Right lobe of liver (tissue), 6 donors: ENCODE measurements around the gene DTX1. TPM values are rescaled to one million over a fixed set of nuclear protein-coding genes. Genes with fewer than 3 reads are reported as not detected.

Experiments
- ATAC-seq, 4 donors: fragments of 200-7000 bp; cut with Tn5 transposase; one replicate each; pipeline ENCODE4 v1.9.1; 2020; ENCODE audit warnings: mild to moderate bottlenecking in 4 of 4, moderate library complexity in 4 of 4
- DNase-seq, 3 donors: peaks; one replicate each; pipeline ENCODE4 v3.0.0-alpha.2; 2020
- H3K27ac ChIP-seq, 3 donors: fragments of 200-600 bp; one replicate each; pipeline ENCODE4 v1.8.0; 2022
- H3K27me3 ChIP-seq, 2 donors: fragments of 200-600 bp; one replicate each; pipeline ENCODE4 v1.8.0; 2022
- H3K36me3 ChIP-seq, 4 donors: fragments of 200-600 bp; sonication (generic) in 1 of 4; one replicate each; pipeline versions ENCODE4 v1.5.1 to v1.8.0; 2017 to 2022; ENCODE audit warnings: control low read depth in 1 of 4
- H3K4me1 ChIP-seq, 4 donors: fragments of 200-600 bp; sonication (generic) in 1 of 4; one replicate each; pipeline versions ENCODE4 v1.5.1 to v1.8.0; 2017 to 2022; ENCODE audit warnings: control low read depth in 1 of 4
- H3K4me3 ChIP-seq, 3 donors: fragments of 200-600 bp; one replicate each; pipeline ENCODE4 v1.8.0; 2022
- H3K9me3 ChIP-seq, 4 donors: fragments of 200-600 bp; sonication (generic) in 1 of 4; one replicate each; pipeline versions ENCODE4 v1.5.1 to v1.8.0; 2017 to 2022; ENCODE audit warnings: control low read depth in 1 of 4
- POLR2A ChIP-seq: fragments of 450-650 bp; IDR thresholded peaks from one replicate; pipeline ENCODE4 v1.6.1; 2017; ENCODE audit warnings: antibody characterized with exemption, mild to moderate bottlenecking
- WGBS: methylation state at CpG from one replicate; pipeline ENCODE4 v1.1.6; 2018; ENCODE audit warnings: low coverage, low lambda C conversion rate; ENCODE audit not compliant: insufficient coverage; ENCODE audit errors: missing lambda C conversion rate; 5-methylcytosine and 5-hydroxymethylcytosine counted together
- intact Hi-C, 2 donors: fragments of 100-400 bp; cut with DNase I; formaldehyde crosslinking; loops; one replicate each; pipeline versions ENCODE4 v1.11.2 to v1.14.1; 2022
- total RNA-seq, 6 experiments: library from RNA; depleted of rRNA in 2 of 6; stranded (reverse); fragments of >200 nt in 2 of 6; fragmentation: NEBNext Ultra II Directional in 3 of 6; extraction: Animal tissue kit (Norgen Biotek cat#: 25700) in 3 of 6; gene quantifications; one replicate each; pipeline versions ENCODE4 v1.1.0 to v1.2.4, GENCODE V29; 2016 to 2023
- TF ChIP-seq, protein P1 (sequence below), 4 donors: fragments of 200-600 bp in 3 of 4; fragments of 450-650 bp in 1 of 4; IDR thresholded peaks; one replicate each; pipeline versions ENCODE4 v1.5.1 to v1.8.0; 2016 to 2022; ENCODE audit warnings: antibody characterized with exemption in 4 of 4, mild to moderate bottlenecking in 2 of 4
- donor health status: DM: no; HTN: yes; CAD: no.
- donor health status: DM: no; HTN: no; CAD: no.
- donor health status: DM: no; HTN: no; CAD: no.
- donor health status: DM: no; HTN: yes; CAD: no.
- donor health status: DM: no; HTN: yes; CAD: no.

Gene DTX1
- total RNA-seq, 6 experiments from 2014 or later: 1.4 to 51.2 (median 20.0) TPM

DNA sequence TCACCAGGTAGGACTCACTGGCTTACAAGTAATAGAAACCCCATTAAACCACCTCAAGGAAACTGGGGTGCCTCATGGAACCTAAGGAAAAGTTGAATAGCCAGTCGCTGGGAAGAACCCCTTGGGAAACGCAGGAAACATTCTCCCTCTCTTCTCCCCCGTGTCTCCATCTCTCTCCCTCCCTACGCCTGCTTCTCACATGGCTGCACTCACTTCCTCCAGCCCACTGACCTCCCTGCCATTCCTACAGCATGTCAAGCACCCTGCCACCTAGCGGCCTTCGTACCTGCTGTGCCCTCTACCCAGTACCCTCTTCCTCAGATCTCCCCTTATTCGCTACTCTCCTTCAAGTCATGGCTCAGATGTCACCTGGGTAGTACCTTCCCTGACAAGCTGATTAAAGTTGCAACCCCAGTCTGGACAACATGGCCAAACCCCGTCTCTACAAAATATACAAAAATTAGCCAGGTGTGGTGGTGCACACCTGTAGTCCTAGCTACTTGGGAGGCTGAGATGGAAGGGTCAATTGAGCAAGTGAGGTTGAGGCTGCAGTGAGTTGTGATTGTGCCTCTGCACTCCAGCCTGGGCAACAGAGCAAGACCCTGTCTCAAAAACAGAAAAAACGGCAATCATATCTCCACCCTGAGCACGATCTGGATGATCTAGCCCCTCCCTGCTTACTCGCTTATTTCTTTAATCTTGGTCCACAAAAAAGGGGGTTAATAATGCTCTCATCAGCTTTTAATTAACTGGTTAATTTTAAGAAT lies 6.4 kb upstream of the DTX1 start:
- Histone ChIP-seq H3K27ac (no peak overlapping the region), H3K4me3 (no peak overlapping the region), H3K4me1 (no peaks in the 10 kb centered on the region), H3K36me3 (no peaks in the 10 kb centered on the region), H3K9me3 (no peaks in the 10 kb centered on the region), H3K27me3 (no peaks in the 10 kb centered on the region)
- WGBS: 65% methylated on average over 10 of the region's 11 CpGs
- ATAC-seq (peak in 3 of 4 donors; percentile 28 to 34 (median 34)), DNase-seq (no peak)
- no peak for TF ChIP-seq POLR2A
- TF ChIP-seq, protein P1, sequence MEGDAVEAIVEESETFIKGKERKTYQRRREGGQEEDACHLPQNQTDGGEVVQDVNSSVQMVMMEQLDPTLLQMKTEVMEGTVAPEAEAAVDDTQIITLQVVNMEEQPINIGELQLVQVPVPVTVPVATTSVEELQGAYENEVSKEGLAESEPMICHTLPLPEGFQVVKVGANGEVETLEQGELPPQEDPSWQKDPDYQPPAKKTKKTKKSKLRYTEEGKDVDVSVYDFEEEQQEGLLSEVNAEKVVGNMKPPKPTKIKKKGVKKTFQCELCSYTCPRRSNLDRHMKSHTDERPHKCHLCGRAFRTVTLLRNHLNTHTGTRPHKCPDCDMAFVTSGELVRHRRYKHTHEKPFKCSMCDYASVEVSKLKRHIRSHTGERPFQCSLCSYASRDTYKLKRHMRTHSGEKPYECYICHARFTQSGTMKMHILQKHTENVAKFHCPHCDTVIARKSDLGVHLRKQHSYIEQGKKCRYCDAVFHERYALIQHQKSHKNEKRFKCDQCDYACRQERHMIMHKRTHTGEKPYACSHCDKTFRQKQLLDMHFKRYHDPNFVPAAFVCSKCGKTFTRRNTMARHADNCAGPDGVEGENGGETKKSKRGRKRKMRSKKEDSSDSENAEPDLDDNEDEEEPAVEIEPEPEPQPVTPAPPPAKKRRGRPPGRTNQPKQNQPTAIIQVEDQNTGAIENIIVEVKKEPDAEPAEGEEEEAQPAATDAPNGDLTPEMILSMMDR (IDR thresholded peaks at IDR 0.05): peak in 2 of 4 donors; percentile 13 to 26
- intact Hi-C loops: loop anchor here (5.0 to 10.0 kb wide), 3 partner anchors 47 to 125 kb away; no protein-coding TSS in a partner anchor

DNA sequence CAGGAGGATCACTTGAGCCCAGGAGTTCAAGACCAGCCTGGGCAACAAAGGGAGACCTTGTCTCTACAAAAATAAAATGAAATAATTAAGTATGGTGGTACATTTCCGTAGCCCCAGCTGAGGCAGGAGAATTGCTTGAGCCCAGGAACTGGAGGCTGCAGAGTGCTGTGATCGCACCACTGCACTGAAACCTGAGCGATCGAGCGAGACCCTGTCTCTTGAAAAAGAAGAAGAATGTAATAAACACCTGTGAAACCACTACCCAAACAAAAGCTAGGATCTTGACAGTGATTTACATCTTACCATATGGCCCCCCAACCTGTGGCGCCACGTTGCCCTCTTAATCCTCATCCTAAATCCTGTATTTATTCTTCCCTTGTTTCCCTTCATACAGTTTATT lies 5.7 kb upstream of the DTX1 start:
- Histone ChIP-seq H3K9me3 (no peaks in the 10 kb centered on the region), H3K27ac (no peak overlapping the region), H3K27me3 (no peaks in the 10 kb centered on the region), H3K4me3 (no peak overlapping the region), H3K4me1 (no peaks in the 10 kb centered on the region), H3K36me3 (no peaks in the 10 kb centered on the region)
- no peak for DNase-seq
- ATAC-seq: no peak
- intact Hi-C loops: loop anchor here in 1 of 2 donors (5.0 kb wide), 2 partner anchors 47 to 117 kb away; no protein-coding TSS in a partner anchor
- TF ChIP-seq POLR2A: no peak
- TF ChIP-seq, protein P1 (IDR thresholded peaks at IDR 0.05): no peak
- 85% methylated on average over 7 of the region's 7 CpGs for WGBS

DNA sequence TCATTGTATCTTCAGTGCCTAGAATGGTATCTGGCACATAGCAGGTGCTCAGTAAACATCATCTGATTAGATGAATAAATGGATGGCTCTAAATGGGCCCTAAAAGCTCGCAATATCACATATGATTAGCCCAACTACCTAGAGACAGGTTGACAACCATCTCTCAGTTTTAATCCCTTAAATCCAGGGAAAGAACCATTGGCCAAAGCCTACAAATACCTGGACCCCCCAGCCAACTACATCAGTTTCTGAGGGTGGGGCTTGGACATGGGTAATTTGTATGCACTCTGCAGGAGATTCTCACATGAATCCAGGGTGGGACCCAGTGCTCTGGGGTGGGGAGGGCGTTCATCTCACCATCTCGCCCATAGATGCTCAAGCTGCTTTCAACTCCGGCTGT lies 4.8 kb upstream of the DTX1 start:
- H3K4me3 ChIP-seq: no peak overlapping the region
- intact Hi-C loops: loop anchor here in 1 of 2 donors (5.0 kb wide), 2 partner anchors 46 to 116 kb away; no protein-coding TSS in a partner anchor
- H3K27me3 ChIP-seq: no peaks in the 10 kb centered on the region
- no peak overlapping the region for H3K27ac ChIP-seq
- H3K36me3 ChIP-seq: no peaks in the 10 kb centered on the region
- no peaks in the 10 kb centered on the region for H3K9me3 ChIP-seq
- no peaks in the 10 kb centered on the region for H3K4me1 ChIP-seq
- 89% methylated on average over 1 of the region's 4 CpGs for WGBS
- no peak for ATAC-seq
- no peak for DNase-seq
- TF ChIP-seq, protein P1 (IDR thresholded peaks at IDR 0.05): no peak
- TF ChIP-seq POLR2A: no peak

DNA sequence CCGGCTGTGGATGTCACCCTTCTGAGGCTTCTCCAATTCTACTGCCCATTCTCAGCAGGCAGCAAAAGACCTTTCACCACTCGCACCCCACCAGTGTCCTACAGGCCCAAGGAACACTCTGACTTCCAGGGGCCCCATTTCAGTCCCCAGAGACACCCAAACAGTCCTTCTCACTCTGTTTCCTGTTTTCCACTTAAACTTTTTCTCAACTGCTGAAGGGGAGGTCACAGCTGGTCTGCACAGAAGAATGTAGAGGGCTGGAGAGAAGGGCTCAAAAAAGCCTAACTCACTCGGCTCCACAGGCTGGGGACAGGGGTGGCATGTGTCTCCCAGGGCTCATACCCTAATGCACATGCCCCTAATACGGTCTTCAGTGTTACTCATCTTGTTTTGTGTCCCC lies 4.2 kb upstream of the DTX1 start:
- no peak overlapping the region for H3K4me3 ChIP-seq
- no peaks in the 10 kb centered on the region for H3K36me3 ChIP-seq
- DNase-seq: no peak
- TF ChIP-seq POLR2A: no peak
- TF ChIP-seq, protein P1 (IDR thresholded peaks at IDR 0.05): no peak
- H3K9me3 ChIP-seq: no peaks in the 10 kb centered on the region
- no peaks in the 10 kb centered on the region for H3K4me1 ChIP-seq
- no peak overlapping the region for H3K27ac ChIP-seq
- intact Hi-C loops: loop anchor here in 1 of 2 donors (5.0 kb wide), 2 partner anchors 45 to 115 kb away; no protein-coding TSS in a partner anchor
- no peak for ATAC-seq
- H3K27me3 ChIP-seq: no peaks in the 10 kb centered on the region
- 69% methylated on average over 3 of the region's 4 CpGs for WGBS
